ENCODE data around the gene SSTR5.

The SSTR5 gene

DNA sequence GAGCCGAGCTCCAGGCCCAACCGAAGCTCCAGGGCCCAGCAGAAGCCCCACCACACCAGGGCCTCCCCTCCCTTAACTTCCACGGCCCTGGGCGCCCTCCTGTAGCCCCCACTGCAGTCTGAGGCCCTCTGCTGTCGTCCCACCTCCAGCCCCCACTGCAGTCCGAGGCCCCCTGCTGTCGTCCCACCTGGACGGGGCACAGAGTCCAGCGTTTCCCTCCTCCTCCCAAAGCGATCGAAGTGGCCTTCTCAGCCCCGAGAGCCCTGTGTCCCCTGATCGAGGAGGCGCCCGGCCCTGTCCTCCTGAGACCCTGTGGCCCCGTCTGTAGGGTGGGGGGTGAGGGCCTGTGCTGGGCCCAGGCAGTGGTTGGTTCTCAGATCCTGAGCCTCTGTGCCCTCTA is 54.6 kb downstream of the SSTR5 start:
- no peak for DNase-seq

DNA sequence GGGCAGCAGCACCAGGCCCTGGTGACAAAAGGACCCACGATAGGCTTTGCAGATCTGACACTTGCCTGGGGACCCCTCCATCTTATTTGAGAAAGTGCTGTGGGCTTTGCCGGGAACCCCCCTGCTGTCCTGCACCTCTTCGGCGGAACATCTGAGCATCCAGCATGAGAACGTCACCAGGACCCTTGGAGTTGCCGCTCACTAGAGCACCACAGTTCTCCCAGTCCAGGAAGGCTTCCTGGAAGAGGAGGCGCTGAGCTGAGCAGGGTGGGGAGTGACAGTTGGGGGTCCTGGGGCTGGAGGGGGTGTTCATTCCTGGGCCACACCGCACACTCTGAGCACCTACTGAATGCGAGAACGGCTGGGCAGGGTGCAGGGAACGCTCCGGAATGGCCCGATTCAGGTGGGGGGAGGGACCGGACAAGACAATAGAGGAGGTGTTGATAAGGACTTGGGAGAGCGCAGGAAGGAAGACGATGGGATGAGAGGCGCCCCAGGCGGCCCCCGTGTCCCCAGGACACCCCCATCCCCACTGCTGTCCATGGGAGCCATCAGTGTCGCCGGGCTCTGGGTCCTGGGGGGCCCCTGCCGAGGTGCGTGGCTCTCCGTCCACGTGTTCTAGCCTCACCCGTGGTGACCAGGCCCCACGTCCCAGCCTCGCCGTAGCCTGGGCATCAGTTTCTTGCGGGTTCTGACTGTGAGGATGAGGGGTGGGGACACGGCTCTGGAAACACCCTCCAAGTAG is 55.6 kb downstream of the SSTR5 start:
- DNase-seq: no peak

DNA sequence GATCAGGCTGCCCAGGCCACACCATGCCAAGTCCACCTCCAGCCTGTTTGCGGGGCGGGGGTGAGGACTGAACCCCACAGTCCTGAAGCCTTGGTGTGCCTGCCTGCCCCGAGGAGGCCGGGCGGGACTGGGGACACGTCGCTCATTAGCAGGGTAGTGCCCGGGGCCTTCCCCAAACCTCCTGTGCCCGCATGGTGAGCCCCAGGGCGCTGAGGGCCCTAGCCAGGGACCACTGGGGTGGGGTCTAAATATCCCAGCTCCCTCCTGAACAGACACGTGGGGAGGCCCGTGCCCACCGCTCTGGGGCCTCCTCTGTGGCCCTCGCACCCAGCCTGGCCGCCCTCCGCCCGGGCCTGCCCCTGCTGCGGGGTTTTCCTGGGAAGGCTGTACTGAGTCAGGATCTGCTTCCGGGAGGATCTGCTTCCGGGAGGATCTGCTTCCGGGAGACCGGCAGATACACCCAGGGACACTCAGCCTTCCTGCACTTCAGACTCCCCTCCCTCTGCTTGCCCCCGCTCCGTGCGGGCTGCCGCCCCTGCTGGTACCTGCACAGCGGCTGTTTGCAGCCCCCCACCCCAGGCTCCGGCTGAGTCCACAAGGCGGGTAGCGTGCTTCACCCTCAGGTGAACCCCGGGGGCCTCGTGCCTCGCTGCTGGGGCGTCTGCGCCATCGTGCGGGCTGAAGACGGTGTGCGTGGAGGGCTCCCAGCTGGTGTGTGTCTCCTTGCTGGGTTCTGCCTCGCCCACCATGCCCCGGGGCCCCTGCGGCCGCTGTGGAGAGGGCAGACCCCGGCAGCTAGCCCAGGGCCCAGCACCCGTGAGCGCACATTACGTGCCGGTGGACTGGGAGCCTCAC is 56.8 kb downstream of the SSTR5 start:
- no peak for DNase-seq

DNA sequence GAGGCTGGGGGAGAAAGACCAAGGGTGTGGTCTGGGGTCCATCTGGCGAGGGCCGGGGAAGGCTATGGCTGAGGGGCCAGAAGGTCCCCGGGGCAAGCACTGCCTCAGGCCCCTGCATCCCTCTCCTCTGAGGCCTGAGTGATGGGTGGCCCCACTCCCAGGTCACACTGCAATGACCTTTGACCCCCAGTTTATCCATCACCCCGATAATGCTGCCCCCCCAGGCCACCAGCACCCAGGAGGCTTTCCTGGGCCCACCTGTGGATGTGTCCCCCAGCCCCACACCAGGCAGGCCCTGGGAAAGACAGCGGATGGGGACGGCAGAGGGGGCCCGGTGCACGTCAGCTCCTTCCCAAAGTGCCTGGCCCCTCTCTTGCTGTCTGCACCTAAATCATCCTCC is 57.8 kb downstream of the SSTR5 start:
- DNase-seq: no peak

All from T-helper 1 cell (primary cell).